ENCODE data around the gene CDPF1. TPM values are rescaled to one million over a fixed set of nuclear protein-coding genes. Genes with fewer than 3 reads are reported as not detected.

The CDPF1 gene
- total RNA-seq, 1 donor from 2014 or later = 6.9 TPM

- no peak for DNase-seq
- no peak overlapping the region for H3K4me3 Mint-ChIP-seq (ENCODE audit: unreplicated experiment)
- H3K4me1 Mint-ChIP-seq (ENCODE audit: low read depth, unreplicated experiment) = no peaks in the 10 kb centered on the region
- H3K36me3 Mint-ChIP-seq (ENCODE audit: unreplicated experiment) = no peaks in the 10 kb centered on the region
- H3K9me3 Mint-ChIP-seq (ENCODE audit: unreplicated experiment) = peaks cover 5% of the 10 kb centered on the region
- TF ChIP-seq CTCF (IDR thresholded peaks at IDR 0.05; ENCODE audit: partially characterized antibody, unreplicated experiment) = no peak
- H3K27ac Mint-ChIP-seq (ENCODE audit: unreplicated experiment) = no peak overlapping the region
- peaks cover 4% of the 10 kb centered on the region for H3K27me3 Mint-ChIP-seq (ENCODE audit: unreplicated experiment)
Observed at GRCh38 chr22:46244771-46245170, 5.3 kb downstream of the CDPF1 start.

- no peak overlapping the region for H3K4me3 Mint-ChIP-seq (ENCODE audit: unreplicated experiment)
- H3K36me3 Mint-ChIP-seq (ENCODE audit: unreplicated experiment) = no peaks in the 10 kb centered on the region
- H3K4me1 Mint-ChIP-seq (ENCODE audit: low read depth, unreplicated experiment) = no peaks in the 10 kb centered on the region
- no peak for DNase-seq
- H3K27me3 Mint-ChIP-seq (ENCODE audit: unreplicated experiment) = no peaks in the 10 kb centered on the region
- H3K27ac Mint-ChIP-seq (ENCODE audit: unreplicated experiment) = no peak overlapping the region
- no peak for TF ChIP-seq CTCF (IDR thresholded peaks at IDR 0.05; ENCODE audit: partially characterized antibody, unreplicated experiment)
- peaks cover 3% of the 10 kb centered on the region for H3K9me3 Mint-ChIP-seq (ENCODE audit: unreplicated experiment)
Observed at GRCh38 chr22:46242076-46242475, 8.0 kb downstream of the CDPF1 start.

GRCh38 chr22:46241396-46242007, 8.6 kb downstream of the CDPF1 start:
- H3K36me3 Mint-ChIP-seq (ENCODE audit: unreplicated experiment) = peaks cover 2% of the 10 kb centered on the region
- no peak overlapping the region for H3K27ac Mint-ChIP-seq (ENCODE audit: unreplicated experiment)
- no peaks in the 10 kb centered on the region for H3K27me3 Mint-ChIP-seq (ENCODE audit: unreplicated experiment)
- no peak overlapping the region for H3K4me3 Mint-ChIP-seq (ENCODE audit: unreplicated experiment)
- peaks cover 4% of the 10 kb centered on the region for H3K9me3 Mint-ChIP-seq (ENCODE audit: unreplicated experiment)
- no peaks in the 10 kb centered on the region for H3K4me1 Mint-ChIP-seq (ENCODE audit: low read depth, unreplicated experiment)
- DNase-seq = no peak
- TF ChIP-seq CTCF (IDR thresholded peaks at IDR 0.05; ENCODE audit: partially characterized antibody, unreplicated experiment) = no peak

- Mint-ChIP-seq H3K4me3 (ENCODE audit: unreplicated experiment) (no peak overlapping the region), H3K9me3 (ENCODE audit: unreplicated experiment) (peaks cover 4% of the 10 kb centered on the region), H3K36me3 (ENCODE audit: unreplicated experiment) (peaks cover 4% of the 10 kb centered on the region), H3K27me3 (ENCODE audit: unreplicated experiment) (no peaks in the 10 kb centered on the region), H3K27ac (ENCODE audit: unreplicated experiment) (no peak overlapping the region), H3K4me1 (ENCODE audit: low read depth, unreplicated experiment) (no peaks in the 10 kb centered on the region)
- no peak for DNase-seq
- no peak for TF ChIP-seq CTCF (IDR thresholded peaks at IDR 0.05; ENCODE audit: partially characterized antibody, unreplicated experiment)
Observed at GRCh38 chr22:46240907-46241306, 9.2 kb downstream of the CDPF1 start.

- H3K4me1 Mint-ChIP-seq (ENCODE audit: low read depth, unreplicated experiment) = no peaks in the 10 kb centered on the region
- no peaks in the 10 kb centered on the region for H3K27me3 Mint-ChIP-seq (ENCODE audit: unreplicated experiment)
- peaks cover 4% of the 10 kb centered on the region for H3K9me3 Mint-ChIP-seq (ENCODE audit: unreplicated experiment)
- H3K4me3 Mint-ChIP-seq (ENCODE audit: unreplicated experiment) = no peak overlapping the region
- no peak for DNase-seq
- TF ChIP-seq CTCF (IDR thresholded peaks at IDR 0.05; ENCODE audit: partially characterized antibody, unreplicated experiment) = no peak
- H3K36me3 Mint-ChIP-seq (ENCODE audit: unreplicated experiment) = peaks cover 4% of the 10 kb centered on the region
- no peak overlapping the region for H3K27ac Mint-ChIP-seq (ENCODE audit: unreplicated experiment)
Observed at GRCh38 chr22:46240506-46240905, 9.6 kb downstream of the CDPF1 start.

All from glutamatergic neuron (in vitro differentiated cells).